Liver (tissue), 3 donors: ENCODE measurements around the gene MDN1.

Experiments used
- JUND ChIP-seq, 2 donors: IDR thresholded peaks; 2 replicates each; pipeline ENCODE4 v1.6.1; 2016; ENCODE audit warnings: antibody characterized with exemption in 2 of 2
- MAX ChIP-seq: IDR thresholded peaks from 2 replicates; pipeline ENCODE4 v1.6.1; 2016; ENCODE audit warnings: antibody characterized with exemption
- RAD21 ChIP-seq, 2 donors: IDR thresholded peaks; 2 replicates each; pipeline ENCODE4 v1.6.1; 2016; ENCODE audit warnings: antibody characterized with exemption in 2 of 2, mild to moderate bottlenecking in 2 of 2
- REST ChIP-seq: IDR thresholded peaks from 2 replicates; pipeline ENCODE4 v1.6.1; 2016; ENCODE audit warnings: antibody characterized with exemption, mild to moderate bottlenecking
- TF ChIP-seq, protein P1 (sequence below): fragments of 150-350 bp; IDR thresholded peaks from 2 replicates; pipeline ENCODE4 v1.5.1; 2017; ENCODE audit warnings: improper control_type of control experiment, low read depth, low read length; ENCODE audit not compliant: missing input control
- TF ChIP-seq, protein P2 (sequence below): IDR thresholded peaks from 2 replicates; pipeline ENCODE4 v1.6.1; 2016; ENCODE audit warnings: antibody characterized with exemption
- donor health status: healthy.
- donor health status: healthy.

GRCh38 chr6:89630488-89630887 lies 189.1 kb downstream of the MDN1 start:
- TF ChIP-seq, protein P1, sequence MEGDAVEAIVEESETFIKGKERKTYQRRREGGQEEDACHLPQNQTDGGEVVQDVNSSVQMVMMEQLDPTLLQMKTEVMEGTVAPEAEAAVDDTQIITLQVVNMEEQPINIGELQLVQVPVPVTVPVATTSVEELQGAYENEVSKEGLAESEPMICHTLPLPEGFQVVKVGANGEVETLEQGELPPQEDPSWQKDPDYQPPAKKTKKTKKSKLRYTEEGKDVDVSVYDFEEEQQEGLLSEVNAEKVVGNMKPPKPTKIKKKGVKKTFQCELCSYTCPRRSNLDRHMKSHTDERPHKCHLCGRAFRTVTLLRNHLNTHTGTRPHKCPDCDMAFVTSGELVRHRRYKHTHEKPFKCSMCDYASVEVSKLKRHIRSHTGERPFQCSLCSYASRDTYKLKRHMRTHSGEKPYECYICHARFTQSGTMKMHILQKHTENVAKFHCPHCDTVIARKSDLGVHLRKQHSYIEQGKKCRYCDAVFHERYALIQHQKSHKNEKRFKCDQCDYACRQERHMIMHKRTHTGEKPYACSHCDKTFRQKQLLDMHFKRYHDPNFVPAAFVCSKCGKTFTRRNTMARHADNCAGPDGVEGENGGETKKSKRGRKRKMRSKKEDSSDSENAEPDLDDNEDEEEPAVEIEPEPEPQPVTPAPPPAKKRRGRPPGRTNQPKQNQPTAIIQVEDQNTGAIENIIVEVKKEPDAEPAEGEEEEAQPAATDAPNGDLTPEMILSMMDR = no peak
- TF ChIP-seq MAX (no peak), JUND (IDR thresholded peaks at IDR 0.05) (no peak), RAD21 (IDR thresholded peaks at IDR 0.05) (no peak), REST (no peak)
- TF ChIP-seq, protein P2, sequence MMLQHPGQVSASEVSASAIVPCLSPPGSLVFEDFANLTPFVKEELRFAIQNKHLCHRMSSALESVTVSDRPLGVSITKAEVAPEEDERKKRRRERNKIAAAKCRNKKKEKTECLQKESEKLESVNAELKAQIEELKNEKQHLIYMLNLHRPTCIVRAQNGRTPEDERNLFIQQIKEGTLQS = no peak
